Stimulated activated memory B cell treated with anti-CD40 and anti-IgM and Interleukin-4, amounts not matched to agents 10 μg/mL and 1 μg/mL and 100 μg/mL, for 72 hours (primary cell): ENCODE results near the gene SPATA45.
A peak's percentile ranks its signal among the peaks of the same experiment; 100 is the strongest.
"Not testable (repeated sequence)": the region's sequence is repeated elsewhere in the genome, so short reads cannot be mapped to it uniquely, and the experiment has no call there.

Source experiments
- ATAC-seq: fragments of 150-1000 bp; cut with Tn5 transposase; 2 replicates; pipeline ENCODE4 v1.10.0; 2021
- H3K27ac Mint-ChIP-seq: one replicate; pipeline ENCODE4 v1.8.0; 2022; ENCODE audit warnings: mild to moderate bottlenecking, mixed read lengths
- H3K27me3 Mint-ChIP-seq: one replicate; pipeline ENCODE4 v1.8.0; 2022; ENCODE audit warnings: mixed read lengths
- H3K36me3 Mint-ChIP-seq: one replicate; pipeline ENCODE4 v1.8.0; 2022; ENCODE audit warnings: mixed read lengths
- H3K4me1 Mint-ChIP-seq: one replicate; pipeline ENCODE4 v1.8.0; 2022; ENCODE audit warnings: mixed read lengths
- H3K4me3 Mint-ChIP-seq: one replicate; pipeline ENCODE4 v1.8.0; 2022; ENCODE audit warnings: mild to moderate bottlenecking, moderate library complexity, mixed read lengths
- H3K9me3 Mint-ChIP-seq: one replicate; pipeline ENCODE4 v1.8.0; 2022; ENCODE audit warnings: mixed read lengths

SPATA45 gene

DNA sequence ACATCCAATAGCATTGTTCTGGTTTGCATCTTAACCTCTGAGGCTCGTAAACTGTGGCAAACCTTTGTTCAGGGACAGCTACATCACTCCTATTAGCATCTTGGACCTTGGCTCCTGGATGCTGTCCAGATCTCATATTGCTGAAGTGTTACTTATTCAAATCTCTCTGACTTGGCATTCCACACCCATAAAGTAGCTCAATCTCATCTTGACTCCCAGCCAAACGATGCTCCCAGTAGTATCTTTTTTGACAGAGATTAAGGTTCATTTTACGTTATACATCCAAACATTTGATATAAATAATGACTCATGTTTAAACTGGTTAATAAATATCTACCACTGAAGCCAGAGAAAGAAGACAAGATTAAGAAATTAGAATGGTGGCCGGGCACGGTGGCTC, 6.2 kb upstream of the SPATA45 start:
- H3K4me1 Mint-ChIP-seq: peaks cover 26% of the 10 kb centered on the region
- H3K4me3 Mint-ChIP-seq: no peak overlapping the region
- no peak overlapping the region for H3K27ac Mint-ChIP-seq
- no peaks in the 10 kb centered on the region for H3K9me3 Mint-ChIP-seq
- no peaks in the 10 kb centered on the region for H3K27me3 Mint-ChIP-seq
- ATAC-seq: no peak
- H3K36me3 Mint-ChIP-seq: peaks cover 25% of the 10 kb centered on the region

DNA sequence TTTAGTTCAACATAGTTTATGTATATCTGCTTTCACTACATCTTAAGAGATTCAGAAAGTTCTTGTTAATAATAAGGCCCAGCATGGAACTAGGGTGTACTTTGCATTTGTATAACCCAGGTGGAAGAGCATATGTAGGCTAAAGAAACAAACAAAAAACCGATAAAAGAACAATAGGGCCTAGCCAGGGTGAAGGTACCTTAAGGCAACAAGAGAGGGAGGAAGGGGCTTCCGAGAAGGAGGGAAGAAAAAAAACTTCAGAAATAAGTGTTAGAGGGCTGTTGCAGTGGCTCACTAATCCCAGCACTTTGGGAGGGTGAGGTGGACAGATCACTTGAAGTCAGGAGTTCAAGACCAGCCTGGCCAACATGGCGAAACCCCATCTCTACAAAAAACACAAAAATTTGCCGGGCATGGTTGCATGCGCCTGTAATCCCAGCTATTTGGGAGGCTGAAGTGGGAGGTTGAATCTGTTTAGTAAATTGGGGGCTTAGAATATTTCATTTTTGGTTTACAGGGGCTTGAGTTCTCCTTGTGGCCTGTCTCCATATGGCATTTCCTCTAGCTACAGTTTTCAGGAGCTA, 4.7 kb upstream of the SPATA45 start:
- Mint-ChIP-seq H3K4me3 (no peak overlapping the region), H3K9me3 (no peaks in the 10 kb centered on the region), H3K4me1 (peaks cover 26% of the 10 kb centered on the region), H3K36me3 (peaks cover 25% of the 10 kb centered on the region), H3K27ac (no peak overlapping the region), H3K27me3 (no peaks in the 10 kb centered on the region)
- no peak for ATAC-seq

DNA sequence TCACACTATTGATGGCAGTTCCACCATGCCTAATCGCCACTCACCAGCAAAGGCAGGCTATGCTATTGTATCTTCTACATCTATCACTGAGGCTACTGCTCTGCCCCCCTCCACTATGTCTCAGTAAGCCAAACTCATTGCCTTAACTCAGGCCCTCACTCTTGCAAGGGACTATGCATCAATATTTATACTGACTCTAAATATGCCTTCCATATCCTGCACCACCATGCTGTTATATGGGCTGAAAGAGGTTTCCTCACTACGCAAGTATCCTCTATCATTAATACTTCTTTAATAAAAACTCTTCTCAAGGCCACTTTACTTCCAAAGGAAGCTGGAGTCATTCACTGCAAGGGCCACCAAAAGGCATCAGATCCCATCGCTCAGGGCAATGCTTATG, 2.9 kb downstream of the SPATA45 start:
- H3K4me3 Mint-ChIP-seq, H3K27ac Mint-ChIP-seq, H3K36me3 Mint-ChIP-seq, H3K27me3 Mint-ChIP-seq, ATAC-seq, H3K9me3 Mint-ChIP-seq, H3K4me1 Mint-ChIP-seq: not testable (repeated sequence)

DNA sequence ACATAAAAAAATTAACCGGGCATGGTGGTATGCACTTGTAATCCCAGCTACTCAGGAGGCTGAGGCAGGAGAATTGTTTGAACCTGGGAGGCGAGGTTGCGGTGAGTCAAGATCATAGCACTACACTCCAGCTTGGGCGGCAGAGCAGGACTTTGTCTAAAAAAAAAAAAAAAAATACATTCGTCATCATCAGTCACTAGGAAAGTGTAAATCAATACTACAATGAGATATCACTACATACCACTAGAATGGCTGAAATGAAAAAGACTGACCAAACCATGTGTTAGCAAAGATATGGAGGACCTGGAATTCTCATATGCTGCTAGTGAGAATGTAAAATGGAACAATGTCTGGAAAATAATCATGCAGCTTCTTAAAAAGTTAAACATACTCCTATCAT, 9.3 kb downstream of the SPATA45 start:
- H3K27ac Mint-ChIP-seq: no peak overlapping the region
- H3K4me1 Mint-ChIP-seq: peaks cover 11% of the 10 kb centered on the region
- no peaks in the 10 kb centered on the region for H3K27me3 Mint-ChIP-seq
- H3K4me3 Mint-ChIP-seq: no peak overlapping the region
- no peaks in the 10 kb centered on the region for H3K36me3 Mint-ChIP-seq
- H3K9me3 Mint-ChIP-seq: no peaks in the 10 kb centered on the region
- no peak for ATAC-seq

DNA sequence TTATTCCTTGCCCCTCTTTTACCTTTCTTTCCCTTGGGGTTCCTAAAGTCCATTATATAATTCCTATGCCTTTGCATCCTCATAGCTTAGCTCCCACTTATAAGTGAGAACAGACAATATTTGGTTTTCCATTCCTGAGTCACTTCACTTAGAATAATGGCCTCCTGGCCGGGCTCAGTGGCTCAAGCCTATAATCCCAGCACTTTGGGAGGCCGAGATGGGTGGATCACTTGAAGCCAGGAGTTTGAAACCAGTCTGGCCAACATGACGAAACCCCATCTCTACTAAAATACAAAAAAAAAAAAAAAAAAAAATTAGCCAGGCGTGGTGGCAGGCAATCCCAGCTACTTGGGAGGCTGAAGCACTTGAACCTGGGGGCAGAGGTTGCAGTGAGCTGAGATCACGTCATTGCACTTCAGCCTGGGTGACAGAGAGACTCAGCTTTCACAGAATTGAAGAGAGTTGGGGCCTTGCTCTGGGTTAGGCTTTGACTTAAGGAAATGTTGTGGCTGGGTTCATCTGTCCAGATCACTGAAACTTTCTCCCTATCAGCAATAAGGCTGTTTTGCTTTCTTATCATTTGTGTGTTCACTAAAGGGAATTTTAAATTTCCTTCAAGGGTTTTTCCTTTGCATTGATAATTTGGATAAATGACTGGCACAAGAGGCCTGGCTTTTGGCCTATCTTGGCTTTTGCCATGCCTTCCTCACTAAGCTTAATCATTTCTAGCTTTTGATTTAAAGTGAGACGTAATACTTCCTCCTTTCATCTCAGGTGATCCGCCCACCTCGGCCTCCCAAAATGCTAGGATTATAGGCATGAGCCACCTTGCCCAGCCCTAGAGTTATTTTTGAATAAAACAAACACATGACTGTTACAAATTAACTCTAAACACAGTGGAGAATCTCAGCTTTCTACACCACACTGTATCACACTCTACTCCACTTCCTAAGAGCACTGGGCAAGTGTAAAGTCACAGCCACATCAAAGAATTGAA, 13.9 kb downstream of the SPATA45 start:
- ATAC-seq: peak; percentile 73
- not testable (repeated sequence) for H3K36me3 Mint-ChIP-seq, H3K27me3 Mint-ChIP-seq, H3K9me3 Mint-ChIP-seq, H3K4me3 Mint-ChIP-seq
- Mint-ChIP-seq H3K4me1 (peaks cover 24% of the 10 kb centered on the region), H3K27ac (peak overlapping the region; percentile 70)

DNA sequence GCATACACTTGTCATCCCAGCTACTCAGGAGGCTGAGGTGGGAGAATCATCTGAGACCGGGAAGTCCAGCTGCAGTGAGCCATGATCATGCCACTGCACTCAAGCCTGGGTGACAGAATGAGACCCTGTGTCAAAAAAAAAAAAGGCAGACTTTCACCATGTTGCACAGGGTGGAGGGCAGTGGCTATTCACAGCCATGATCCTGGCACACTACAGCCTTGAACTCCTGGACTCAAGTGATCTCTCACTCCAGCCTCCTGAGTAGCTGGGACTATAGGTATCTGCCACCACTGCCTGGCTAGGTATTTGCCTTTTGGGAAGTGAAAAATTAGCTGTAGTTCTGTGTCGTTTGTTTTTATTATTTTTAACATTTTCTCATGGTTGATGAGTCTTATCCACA, 19.1 kb downstream of the SPATA45 start:
- Mint-ChIP-seq H3K4me1 (peaks cover 14% of the 10 kb centered on the region), H3K9me3 (peaks cover 18% of the 10 kb centered on the region), H3K36me3 (peaks cover 24% of the 10 kb centered on the region), H3K4me3 (no peak overlapping the region), H3K27me3 (no peaks in the 10 kb centered on the region), H3K27ac (no peak overlapping the region)
- ATAC-seq: no peak

DNA sequence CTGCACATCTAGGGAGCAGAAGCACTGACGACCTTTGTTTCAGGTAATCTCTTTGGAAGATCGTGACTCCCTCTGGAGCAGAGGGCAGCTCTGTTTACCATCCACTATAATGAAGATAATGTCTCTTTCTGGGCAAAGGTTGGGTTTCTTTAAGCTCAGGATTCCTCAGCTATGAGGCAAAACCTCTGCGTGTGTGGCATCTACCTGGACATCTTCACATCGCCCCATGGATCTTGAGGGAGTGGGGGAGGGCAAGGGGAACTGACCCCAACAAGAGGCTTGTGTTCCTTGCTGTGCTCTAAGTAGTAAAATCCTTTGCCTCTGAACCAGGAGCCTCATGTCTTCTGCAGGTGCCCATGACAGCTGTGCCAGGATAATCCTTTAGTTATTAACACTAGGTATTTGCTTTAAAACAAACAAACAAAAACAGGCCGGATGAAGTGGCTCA, 19.6 kb downstream of the SPATA45 start:
- ATAC-seq: no peak
- Mint-ChIP-seq H3K4me1 (peaks cover 10% of the 10 kb centered on the region), H3K27me3 (no peaks in the 10 kb centered on the region), H3K4me3 (no peak overlapping the region), H3K27ac (no peak overlapping the region), H3K9me3 (peaks cover 18% of the 10 kb centered on the region), H3K36me3 (peaks cover 24% of the 10 kb centered on the region)

DNA sequence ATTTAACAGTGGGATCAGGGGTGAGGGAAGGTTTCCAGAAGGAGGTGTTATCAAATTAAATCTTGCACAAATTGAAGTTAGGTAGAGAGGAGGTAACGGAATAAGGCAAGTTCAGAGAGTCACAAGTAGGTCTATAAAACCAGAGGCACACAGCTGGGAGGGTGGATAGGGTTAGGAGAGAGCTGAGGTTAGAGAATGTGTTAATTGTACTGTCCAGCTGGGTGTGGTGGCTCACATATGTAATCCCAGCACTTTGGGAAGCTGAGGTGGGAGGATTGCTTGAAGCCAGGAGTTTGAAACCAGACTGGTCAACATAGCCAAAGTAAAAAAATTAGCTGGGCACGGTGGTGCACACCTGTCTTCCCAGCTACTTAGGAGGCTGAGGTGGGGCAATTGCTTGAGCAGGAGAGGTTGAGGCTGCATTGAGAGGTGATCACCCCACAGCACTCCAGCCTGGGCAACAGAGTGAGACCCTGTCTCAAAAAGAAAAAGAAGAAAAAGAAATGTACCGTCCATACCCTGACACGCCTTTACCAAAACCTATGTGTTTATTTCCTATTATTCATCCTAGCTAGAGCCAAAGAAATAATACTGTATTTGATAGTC, 20.2 kb downstream of the SPATA45 start:
- peaks cover 8% of the 10 kb centered on the region for H3K4me1 Mint-ChIP-seq
- no peak overlapping the region for H3K27ac Mint-ChIP-seq
- H3K9me3 Mint-ChIP-seq: peaks cover 18% of the 10 kb centered on the region
- no peaks in the 10 kb centered on the region for H3K27me3 Mint-ChIP-seq
- H3K4me3 Mint-ChIP-seq: no peak overlapping the region
- ATAC-seq: no peak
- H3K36me3 Mint-ChIP-seq: peaks cover 24% of the 10 kb centered on the region

DNA sequence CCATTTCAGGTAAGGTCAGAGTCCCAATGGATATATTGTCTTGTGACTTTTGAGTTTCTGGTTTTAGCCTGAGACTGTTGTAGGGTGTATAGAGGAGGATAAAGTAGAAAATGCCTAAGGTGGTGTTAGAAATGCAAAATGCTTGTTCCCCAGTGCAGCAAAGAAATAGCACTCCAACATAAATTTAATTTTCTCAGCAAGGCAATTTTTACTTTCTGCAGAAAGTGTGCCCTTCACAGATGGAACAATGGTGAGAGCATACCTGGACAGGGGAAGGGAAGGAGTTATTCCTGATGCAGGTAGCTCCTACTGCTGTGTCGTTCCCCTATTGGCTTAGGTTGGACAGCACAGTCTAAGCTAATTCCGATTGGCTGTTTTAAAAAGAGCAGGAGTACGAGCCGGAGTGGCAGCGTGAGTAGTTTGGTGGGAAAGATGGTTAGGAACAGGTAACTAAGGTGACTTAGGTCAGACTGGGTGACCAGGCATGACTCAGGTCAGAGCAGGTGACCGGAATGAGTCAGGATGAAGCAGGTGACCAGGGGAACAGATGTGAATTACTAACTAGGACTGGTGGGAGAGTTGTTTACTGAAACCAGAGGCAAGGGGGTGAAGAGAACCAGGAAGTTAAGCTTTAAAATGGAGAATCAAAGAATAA, 21.5 kb downstream of the SPATA45 start:
- H3K4me1 Mint-ChIP-seq: no peaks in the 10 kb centered on the region
- H3K4me3 Mint-ChIP-seq: no peak overlapping the region
- peaks cover 18% of the 10 kb centered on the region for H3K9me3 Mint-ChIP-seq
- H3K36me3 Mint-ChIP-seq: peaks cover 24% of the 10 kb centered on the region
- no peaks in the 10 kb centered on the region for H3K27me3 Mint-ChIP-seq
- ATAC-seq: no peak
- no peak overlapping the region for H3K27ac Mint-ChIP-seq

DNA sequence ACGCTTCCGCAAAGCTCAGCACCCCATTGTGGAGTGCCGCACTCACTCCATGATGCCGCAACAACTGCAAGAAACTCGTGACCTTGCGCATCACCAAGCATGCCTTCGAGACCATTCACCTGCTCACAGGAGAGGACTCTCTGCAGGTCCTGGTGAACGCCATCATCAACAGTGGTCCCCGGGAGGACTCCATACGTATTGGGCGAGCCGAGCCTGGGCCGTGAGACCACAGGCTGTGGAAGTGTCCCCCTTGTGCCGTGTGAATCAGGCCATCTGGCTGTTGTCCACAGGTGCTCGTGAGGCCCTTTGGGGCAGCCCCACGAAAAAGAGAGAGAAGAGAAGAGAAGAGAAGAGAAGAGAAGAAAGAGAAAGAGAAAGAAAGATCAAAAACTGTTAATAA, 23.2 kb downstream of the SPATA45 start:
- no peak overlapping the region for H3K27ac Mint-ChIP-seq
- ATAC-seq: no peak
- peaks cover 18% of the 10 kb centered on the region for H3K9me3 Mint-ChIP-seq
- no peaks in the 10 kb centered on the region for H3K27me3 Mint-ChIP-seq
- H3K36me3 Mint-ChIP-seq: peaks cover 24% of the 10 kb centered on the region
- H3K4me1 Mint-ChIP-seq: peaks cover 7% of the 10 kb centered on the region
- no peak overlapping the region for H3K4me3 Mint-ChIP-seq

DNA sequence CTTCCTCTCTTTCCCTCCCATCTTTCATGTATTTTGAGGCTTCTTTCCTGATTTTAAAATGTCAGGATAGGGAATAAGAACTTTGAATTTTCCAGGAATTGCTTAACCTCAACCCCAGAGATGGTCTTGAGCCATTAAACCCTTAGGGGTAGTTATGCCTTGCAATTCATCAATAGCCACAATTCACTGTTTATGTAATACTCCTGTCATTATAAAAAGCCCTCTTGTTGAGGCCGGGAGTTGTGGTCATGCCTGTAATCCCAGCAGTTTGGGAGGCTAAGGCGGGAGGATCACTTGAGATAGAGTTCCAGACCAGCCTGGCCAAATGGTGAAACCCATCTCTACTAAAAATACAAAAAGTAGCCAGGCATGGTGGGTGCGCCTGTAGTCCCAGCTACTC, 24.5 kb downstream of the SPATA45 start:
- no peaks in the 10 kb centered on the region for H3K27me3 Mint-ChIP-seq
- no peak overlapping the region for H3K4me3 Mint-ChIP-seq
- peaks cover 18% of the 10 kb centered on the region for H3K9me3 Mint-ChIP-seq
- H3K36me3 Mint-ChIP-seq: peaks cover 24% of the 10 kb centered on the region
- no peak for ATAC-seq
- H3K4me1 Mint-ChIP-seq: peaks cover 7% of the 10 kb centered on the region
- H3K27ac Mint-ChIP-seq: no peak overlapping the region

DNA sequence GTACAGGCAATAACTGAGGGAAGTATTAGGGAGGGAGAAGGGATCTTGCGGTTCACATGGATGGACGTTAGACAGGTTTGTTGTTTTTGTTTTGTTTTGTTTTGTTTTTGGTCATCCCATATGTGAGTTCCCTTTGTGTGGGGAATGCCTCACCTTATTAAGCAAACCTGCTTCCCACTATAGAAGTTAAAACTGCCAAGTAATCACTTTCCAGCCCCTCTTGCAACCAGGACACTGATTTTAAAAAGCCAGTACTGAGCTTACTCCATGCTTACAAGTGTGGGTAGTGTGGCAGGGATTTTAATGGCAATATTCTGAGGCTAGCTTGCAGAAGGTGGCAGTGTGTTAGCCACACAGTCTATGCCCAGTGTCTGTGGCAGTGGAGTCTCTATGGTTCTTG, 26.5 kb downstream of the SPATA45 start:
- ATAC-seq: no peak

DNA sequence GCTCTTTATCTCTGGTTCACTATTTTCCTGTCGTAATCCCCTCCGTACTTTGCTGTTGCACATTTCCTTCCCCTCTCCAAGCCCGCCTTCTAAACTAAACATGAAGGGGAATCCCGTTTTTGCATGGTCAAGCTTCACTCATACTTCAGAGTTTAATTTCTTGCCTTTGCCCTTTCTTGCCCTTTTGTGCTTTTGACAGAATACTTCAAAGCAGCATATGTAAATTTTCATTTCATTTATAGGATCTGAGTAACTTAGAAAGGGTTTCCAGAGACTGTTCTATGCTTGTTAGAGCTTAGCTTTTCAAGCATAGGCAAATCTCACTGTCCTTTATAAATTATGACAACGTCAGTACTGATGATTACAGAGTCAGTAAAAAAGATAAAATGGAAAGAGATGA, 27.7 kb downstream of the SPATA45 start:
- peaks cover 7% of the 10 kb centered on the region for H3K4me1 Mint-ChIP-seq
- peak; percentile 90 for ATAC-seq
- H3K4me3 Mint-ChIP-seq: peak overlapping the region; percentile 38
- peaks cover 5% of the 10 kb centered on the region for H3K9me3 Mint-ChIP-seq
- no peaks in the 10 kb centered on the region for H3K27me3 Mint-ChIP-seq
- peaks cover 19% of the 10 kb centered on the region for H3K36me3 Mint-ChIP-seq
- peak overlapping the region; percentile 58 for H3K27ac Mint-ChIP-seq

More for the DNA sequence above, 26.5 kb downstream of the SPATA45 start:
- Mint-ChIP-seq H3K27ac (peak overlapping the region; percentile 58), H3K27me3 (no peaks in the 10 kb centered on the region), H3K9me3 (peaks cover 9% of the 10 kb centered on the region), H3K4me3 (no peak overlapping the region), H3K36me3 (peaks cover 19% of the 10 kb centered on the region), H3K4me1 (peaks cover 7% of the 10 kb centered on the region)

DNA sequence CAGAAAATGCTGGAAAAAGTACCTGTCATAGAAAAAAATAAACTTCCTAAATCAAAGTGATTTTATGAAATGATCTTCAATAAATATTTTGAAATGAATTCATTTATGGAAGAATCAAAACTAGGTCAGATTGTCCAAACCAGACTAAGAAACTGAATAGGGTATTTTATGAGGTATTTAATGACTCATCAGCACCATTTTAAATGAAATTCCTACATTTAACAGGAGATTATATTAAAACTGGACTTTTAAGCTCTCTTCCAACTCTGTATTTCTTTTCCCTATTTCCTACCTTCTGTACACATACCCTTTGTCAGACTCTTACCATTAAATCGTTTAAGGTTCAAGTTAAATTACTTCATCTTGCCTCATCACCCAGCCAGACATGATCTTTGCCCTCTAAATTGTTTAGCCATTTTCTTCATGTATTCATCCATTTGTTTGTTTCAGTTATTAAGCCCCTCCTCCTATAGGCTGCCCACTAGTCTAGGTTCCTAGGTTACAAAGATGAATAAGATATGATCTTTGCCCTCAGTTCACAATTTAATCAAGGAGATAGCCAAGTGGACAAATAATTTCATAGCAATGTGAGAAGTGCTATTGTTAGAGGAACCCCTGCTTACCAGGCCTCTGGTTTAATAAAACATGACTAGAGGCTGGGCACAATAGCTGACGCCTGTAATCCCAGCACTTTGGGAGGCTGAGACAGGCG, 30.7 kb downstream of the SPATA45 start:
- H3K27ac Mint-ChIP-seq: peak overlapping the region; percentile 0
- peaks cover 15% of the 10 kb centered on the region for H3K36me3 Mint-ChIP-seq
- no peaks in the 10 kb centered on the region for H3K9me3 Mint-ChIP-seq
- ATAC-seq: no peak
- peaks cover 7% of the 10 kb centered on the region for H3K4me1 Mint-ChIP-seq
- H3K27me3 Mint-ChIP-seq: no peaks in the 10 kb centered on the region
- no peak overlapping the region for H3K4me3 Mint-ChIP-seq
